ENCODE data around the gene TEX12.

The TEX12 gene

DNA sequence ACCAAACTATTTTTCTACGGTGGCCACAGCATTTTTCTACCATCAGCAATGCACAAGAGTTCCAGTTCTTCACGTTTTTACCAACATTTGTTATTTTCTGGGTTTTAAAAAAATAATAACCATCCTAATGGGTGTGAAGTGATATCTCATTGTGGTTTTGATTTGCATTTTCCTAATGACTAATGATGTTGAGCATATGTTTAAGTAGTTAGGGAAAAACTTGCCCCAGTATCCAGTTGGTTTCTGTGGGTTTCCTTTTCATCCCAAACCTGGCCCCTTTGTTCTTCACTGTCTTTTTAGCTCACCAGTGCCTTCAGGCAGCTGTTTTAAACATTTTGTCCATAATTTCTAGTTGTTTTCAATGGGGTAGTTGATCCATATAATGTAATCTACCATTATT lies 44.4 kb downstream of the TEX12 start:
- no peak for DNase-seq (ENCODE audit: low read depth in 2 of 2)

- no peak for DNase-seq (ENCODE audit: low read depth in 2 of 2)
Observed at GRCh38 chr11:112212290-112212689, 45.1 kb downstream of the TEX12 start.

DNA sequence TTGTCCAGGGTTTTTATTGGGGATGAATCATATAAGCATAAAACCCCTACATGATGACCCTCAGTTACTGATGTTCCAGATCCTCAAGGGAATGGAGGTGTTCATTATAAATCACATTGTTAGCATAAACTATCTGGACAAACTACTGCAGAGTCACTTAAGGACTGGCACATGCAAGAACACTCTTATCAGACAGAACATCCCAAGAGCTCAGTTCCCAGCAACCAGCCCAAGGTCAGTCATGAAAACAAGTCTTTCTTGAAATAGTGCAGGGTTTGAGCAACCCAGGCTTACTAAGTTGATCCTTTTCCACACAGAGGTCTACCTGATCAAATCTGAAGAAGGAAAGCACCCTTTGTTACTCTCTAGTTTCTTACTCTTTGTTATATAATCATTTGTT lies 45.5 kb downstream of the TEX12 start:
- DNase-seq (ENCODE audit: low read depth in 2 of 2) = no peak

GRCh38 chr11:112213753-112214152 lies 46.6 kb downstream of the TEX12 start:
- DNase-seq (ENCODE audit: low read depth in 2 of 2) = no peak

DNA sequence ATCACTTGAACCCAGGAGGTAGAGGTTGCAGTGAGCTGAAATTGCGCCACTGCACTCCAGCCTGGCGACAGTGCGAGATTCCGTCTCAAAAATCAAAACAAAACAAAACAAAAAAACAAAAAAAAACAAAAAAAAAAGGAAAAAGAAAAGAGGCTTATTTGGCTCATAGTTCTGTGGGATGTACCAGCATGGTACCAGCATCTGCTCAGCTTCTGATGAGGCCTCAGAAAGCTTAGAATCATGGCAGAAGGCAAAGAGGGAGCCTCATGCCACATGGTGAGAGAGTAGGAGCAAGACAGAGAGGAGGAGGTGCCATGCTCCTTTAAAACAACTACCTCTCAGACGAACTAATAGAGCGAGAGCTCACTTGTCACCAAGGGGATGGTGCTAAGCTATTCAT lies 48.4 kb downstream of the TEX12 start:
- DNase-seq (ENCODE audit: low read depth in 2 of 2) = no peak

DNA sequence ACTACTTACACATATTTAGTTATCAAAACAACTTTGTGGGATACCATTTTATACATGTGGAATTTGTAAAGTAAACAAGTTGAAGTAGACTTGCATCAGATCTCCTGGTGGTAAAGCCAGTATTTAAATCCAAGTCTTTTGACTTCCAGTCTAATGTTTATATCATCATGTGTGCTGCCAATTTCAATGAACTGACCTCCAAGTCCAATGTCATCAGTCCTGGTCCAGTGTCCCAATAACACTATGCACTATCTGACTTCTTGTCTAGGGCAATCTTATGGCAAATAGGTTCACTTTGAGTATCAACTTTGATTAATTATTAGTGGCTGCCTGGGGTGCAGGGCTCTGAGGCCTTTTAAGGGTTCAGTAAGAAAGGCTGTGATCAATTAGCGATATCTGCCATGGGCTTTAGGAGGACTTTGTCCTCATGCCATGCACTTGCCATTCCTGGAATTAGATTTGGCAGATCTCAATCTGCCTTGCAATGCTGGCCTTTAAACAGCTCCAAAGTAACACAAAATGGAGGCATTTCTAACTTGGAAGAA lies 49.5 kb downstream of the TEX12 start:
- DNase-seq (ENCODE audit: low read depth in 2 of 2) = no peak

- no peak for DNase-seq (ENCODE audit: low read depth in 2 of 2)
Observed at GRCh38 chr11:112219476-112220232, 52.5 kb downstream of the TEX12 start.

- DNase-seq (ENCODE audit: low read depth in 2 of 2) = no peak
Observed at GRCh38 chr11:112221274-112221835, 54.2 kb downstream of the TEX12 start.

All from stimulated activated CD8-positive, alpha-beta memory T cell treated with anti-CD3 and anti-CD28 coated beads, Interleukin-15, amount 100 ng/mL, for 4 hours (primary cell).